HEK293T (cell line): ENCODE data around the gene TOB1.

Experiments used
- ARNT ChIP-seq: fragments of 450-650 bp; IDR thresholded peaks from 2 replicates; pipeline ENCODE4 v1.6.1; 2017; ENCODE audit warnings: mild to moderate bottlenecking
- BHLHE40 ChIP-seq: fragments of 450-650 bp; IDR thresholded peaks from 2 replicates; pipeline ENCODE4 v1.6.1; 2016; ENCODE audit warnings: mild to moderate bottlenecking, moderate library complexity, borderline replicate concordance
- CTBP1 ChIP-seq: fragments of 450-650 bp; IDR thresholded peaks from 2 replicates; pipeline ENCODE4 v1.6.1; 2016; ENCODE audit warnings: borderline replicate concordance
- FOXA1 ChIP-seq: fragments of 450-650 bp; IDR thresholded peaks from 2 replicates; pipeline ENCODE4 v1.6.1; 2016; ENCODE audit warnings: mild to moderate bottlenecking
- FOXK2 ChIP-seq: fragments of 450-650 bp; IDR thresholded peaks from 2 replicates; pipeline ENCODE4 v1.6.1; 2016; ENCODE audit warnings: mild to moderate bottlenecking
- LEF1 ChIP-seq: fragments of 450-650 bp; IDR thresholded peaks from 2 replicates; pipeline ENCODE4 v1.6.1; 2017; ENCODE audit warnings: mild to moderate bottlenecking, borderline replicate concordance
- SP1 ChIP-seq: fragments of 450-650 bp; IDR thresholded peaks from 2 replicates; pipeline ENCODE4 v1.6.1; 2017
- SUZ12 ChIP-seq: fragments of 450-650 bp; IDR thresholded peaks from 2 replicates; pipeline ENCODE4 v1.6.1; 2016; ENCODE audit warnings: mild to moderate bottlenecking
- TARDBP ChIP-seq: fragments of 450-650 bp; IDR thresholded peaks from 2 replicates; pipeline ENCODE4 v1.6.1; 2016
- ZNF384 ChIP-seq: fragments of 450-650 bp; IDR thresholded peaks from 2 replicates; pipeline ENCODE4 v1.6.1; 2016

- no peak for TF ChIP-seq SUZ12
- TF ChIP-seq FOXK2: no peak
- TF ChIP-seq LEF1: no peak
- no peak for TF ChIP-seq TARDBP
- TF ChIP-seq FOXA1: no peak
- no peak for TF ChIP-seq SP1
- TF ChIP-seq ARNT: no peak
- no peak for TF ChIP-seq ZNF384
- no peak for TF ChIP-seq BHLHE40
- no peak for TF ChIP-seq CTBP1
These were observed 29.3 kb downstream of the TOB1 start for GRCh38 chr17:50836826-50837225.
